ENCODE data around the gene SLC17A7.

DNA sequence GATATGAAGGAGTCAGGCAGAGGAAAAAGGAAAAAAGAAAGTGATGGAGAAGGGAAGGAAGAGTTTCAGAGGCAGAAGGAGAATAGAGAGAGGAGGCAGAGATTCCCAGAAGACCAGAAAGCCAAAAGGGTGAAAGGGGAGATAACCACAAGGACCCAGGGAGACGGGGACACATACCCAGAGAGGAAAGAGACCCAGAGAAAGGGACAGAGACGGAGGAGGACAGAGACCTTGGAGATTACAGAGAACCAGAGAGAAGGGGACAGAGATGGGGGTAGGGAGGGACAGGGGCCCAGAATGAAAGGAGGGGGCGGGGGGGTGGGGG, 19.5 kb downstream of the SLC17A7 start:
- TF ChIP-seq, protein P1, sequence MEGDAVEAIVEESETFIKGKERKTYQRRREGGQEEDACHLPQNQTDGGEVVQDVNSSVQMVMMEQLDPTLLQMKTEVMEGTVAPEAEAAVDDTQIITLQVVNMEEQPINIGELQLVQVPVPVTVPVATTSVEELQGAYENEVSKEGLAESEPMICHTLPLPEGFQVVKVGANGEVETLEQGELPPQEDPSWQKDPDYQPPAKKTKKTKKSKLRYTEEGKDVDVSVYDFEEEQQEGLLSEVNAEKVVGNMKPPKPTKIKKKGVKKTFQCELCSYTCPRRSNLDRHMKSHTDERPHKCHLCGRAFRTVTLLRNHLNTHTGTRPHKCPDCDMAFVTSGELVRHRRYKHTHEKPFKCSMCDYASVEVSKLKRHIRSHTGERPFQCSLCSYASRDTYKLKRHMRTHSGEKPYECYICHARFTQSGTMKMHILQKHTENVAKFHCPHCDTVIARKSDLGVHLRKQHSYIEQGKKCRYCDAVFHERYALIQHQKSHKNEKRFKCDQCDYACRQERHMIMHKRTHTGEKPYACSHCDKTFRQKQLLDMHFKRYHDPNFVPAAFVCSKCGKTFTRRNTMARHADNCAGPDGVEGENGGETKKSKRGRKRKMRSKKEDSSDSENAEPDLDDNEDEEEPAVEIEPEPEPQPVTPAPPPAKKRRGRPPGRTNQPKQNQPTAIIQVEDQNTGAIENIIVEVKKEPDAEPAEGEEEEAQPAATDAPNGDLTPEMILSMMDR (IDR thresholded peaks at IDR 0.05): no peak
- TF ChIP-seq POLR2A (IDR thresholded peaks at IDR 0.05): no peak
